ENCODE measurements around the gene SLC13A1. TPM values are rescaled to one million over a fixed set of nuclear protein-coding genes. Genes with fewer than 3 reads are reported as not detected.

Gene SLC13A1
- total and polyA plus RNA-seq, 3 donors from 2014 or later, result not detected

- TF ChIP-seq POLR2A (IDR thresholded peaks at IDR 0.05) (no peak), CTCF (IDR thresholded peaks at IDR 0.05) (peak; percentile 58 to 85 (median 79))
- Histone ChIP-seq H3K9me3 (no peaks in the 10 kb centered on the region), H3K27me3 (no peaks in the 10 kb centered on the region), H3K36me3 (ENCODE audit: low read depth, missing control alignments) (no peaks in the 10 kb centered on the region), H3K4me3 (no peak overlapping the region), H3K27ac (no peak overlapping the region), H3K4me1 (no peaks in the 10 kb centered on the region)
- intact Hi-C loops (cut with DNase I; ENCODE audit: low total_unique reads), result no loop called here
- WGBS, 2 donors, result 5 to 8% methylated on average over 3 of the region's 3 CpGs
- DNase-seq, result peak; percentile 91
Observed at GRCh38 chr7:123154231-123154860, 45.4 kb downstream of the SLC13A1 start.

GRCh38 chr7:123151443-123151842, 48.3 kb downstream of the SLC13A1 start:
- no peak for DNase-seq
- 78 to 82% methylated on average over 3 of the region's 3 CpGs for WGBS, 2 donors
- no peak for TF ChIP-seq CTCF (IDR thresholded peaks at IDR 0.05)
- TF ChIP-seq POLR2A (IDR thresholded peaks at IDR 0.05), result no peak
- intact Hi-C loops (cut with DNase I; ENCODE audit: low total_unique reads), result no loop called here
- H3K36me3 ChIP-seq (ENCODE audit: low read depth, missing control alignments), result no peaks in the 10 kb centered on the region
- H3K27ac ChIP-seq, result no peak overlapping the region
- no peaks in the 10 kb centered on the region for H3K4me1 ChIP-seq
- H3K27me3 ChIP-seq, result no peaks in the 10 kb centered on the region
- H3K4me3 ChIP-seq, result no peak overlapping the region
- no peaks in the 10 kb centered on the region for H3K9me3 ChIP-seq

- TF ChIP-seq POLR2A (IDR thresholded peaks at IDR 0.05) (no peak), CTCF (IDR thresholded peaks at IDR 0.05) (no peak)
- DNase-seq, result no peak
- Histone ChIP-seq H3K9me3 (no peaks in the 10 kb centered on the region), H3K36me3 (ENCODE audit: low read depth, missing control alignments) (no peaks in the 10 kb centered on the region), H3K4me1 (no peaks in the 10 kb centered on the region), H3K27me3 (no peaks in the 10 kb centered on the region), H3K27ac (no peak overlapping the region), H3K4me3 (no peak overlapping the region)
- WGBS, 2 donors, result 81 to 90% methylated on average over 1 of the region's 1 CpG
- intact Hi-C loops (cut with DNase I; ENCODE audit: low total_unique reads), result no loop called here
Observed at GRCh38 chr7:123148813-123149212, 51.0 kb downstream of the SLC13A1 start.

DNA sequence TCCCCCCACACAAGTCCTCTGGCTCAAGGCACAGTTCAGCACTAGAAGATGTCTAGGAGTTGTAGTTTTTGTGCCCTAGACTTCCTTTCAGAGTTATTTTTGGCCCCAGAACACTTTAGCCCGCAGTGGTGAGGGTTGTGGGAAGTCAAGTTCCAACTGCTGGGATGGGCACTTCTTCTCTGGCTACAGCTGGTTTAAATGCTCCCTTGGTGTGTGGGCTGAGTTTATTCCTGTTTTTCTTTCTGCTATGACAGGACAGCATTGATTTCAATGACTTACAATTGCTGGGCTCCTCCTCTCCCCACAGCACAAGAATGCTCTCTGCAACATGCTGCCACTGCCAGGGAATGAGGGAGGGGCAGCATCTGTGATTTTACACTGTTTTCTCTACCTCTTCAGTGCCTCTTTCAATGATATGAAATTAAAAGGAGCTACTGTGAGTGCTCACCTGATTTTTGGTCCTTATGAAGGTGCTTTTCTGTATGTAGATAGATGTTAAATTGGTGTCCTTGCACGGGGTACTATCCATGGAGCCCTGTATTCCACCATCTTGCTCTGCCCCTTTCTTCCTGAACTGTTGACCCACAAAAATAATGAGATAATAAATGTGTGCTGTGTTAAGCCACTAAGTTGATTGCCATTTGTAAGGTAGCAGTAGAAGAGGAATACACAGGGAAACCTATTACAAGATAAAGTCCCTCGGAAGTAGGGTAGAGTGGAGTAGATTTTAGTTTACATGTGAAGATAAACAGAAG, 56.3 kb downstream of the SLC13A1 start:
- no peaks in the 10 kb centered on the region for H3K4me1 ChIP-seq
- intact Hi-C loops (cut with DNase I; ENCODE audit: low total_unique reads), result no loop called here
- H3K9me3 ChIP-seq, result no peaks in the 10 kb centered on the region
- no peak for DNase-seq
- no peak overlapping the region for H3K4me3 ChIP-seq
- H3K27ac ChIP-seq, result no peak overlapping the region
- WGBS, 2 donors, result 69 to 76% methylated on average over 3 of the region's 3 CpGs
- H3K36me3 ChIP-seq (ENCODE audit: low read depth, missing control alignments), result no peaks in the 10 kb centered on the region
- no peak for TF ChIP-seq POLR2A (IDR thresholded peaks at IDR 0.05)
- no peak for TF ChIP-seq CTCF (IDR thresholded peaks at IDR 0.05)
- no peaks in the 10 kb centered on the region for H3K27me3 ChIP-seq
